GM21381 (cell line): Measurements from ENCODE around the gene CNKSR3.

Source experiments
- ATAC-seq: cut with Tn5 transposase; IDR thresholded peaks from one replicate; pipeline ENCODE4 v1.9.1; 2021; ENCODE audit warnings: mild to moderate bottlenecking, moderate library complexity; ENCODE audit not compliant: unreplicated experiment

The CNKSR3 gene

DNA sequence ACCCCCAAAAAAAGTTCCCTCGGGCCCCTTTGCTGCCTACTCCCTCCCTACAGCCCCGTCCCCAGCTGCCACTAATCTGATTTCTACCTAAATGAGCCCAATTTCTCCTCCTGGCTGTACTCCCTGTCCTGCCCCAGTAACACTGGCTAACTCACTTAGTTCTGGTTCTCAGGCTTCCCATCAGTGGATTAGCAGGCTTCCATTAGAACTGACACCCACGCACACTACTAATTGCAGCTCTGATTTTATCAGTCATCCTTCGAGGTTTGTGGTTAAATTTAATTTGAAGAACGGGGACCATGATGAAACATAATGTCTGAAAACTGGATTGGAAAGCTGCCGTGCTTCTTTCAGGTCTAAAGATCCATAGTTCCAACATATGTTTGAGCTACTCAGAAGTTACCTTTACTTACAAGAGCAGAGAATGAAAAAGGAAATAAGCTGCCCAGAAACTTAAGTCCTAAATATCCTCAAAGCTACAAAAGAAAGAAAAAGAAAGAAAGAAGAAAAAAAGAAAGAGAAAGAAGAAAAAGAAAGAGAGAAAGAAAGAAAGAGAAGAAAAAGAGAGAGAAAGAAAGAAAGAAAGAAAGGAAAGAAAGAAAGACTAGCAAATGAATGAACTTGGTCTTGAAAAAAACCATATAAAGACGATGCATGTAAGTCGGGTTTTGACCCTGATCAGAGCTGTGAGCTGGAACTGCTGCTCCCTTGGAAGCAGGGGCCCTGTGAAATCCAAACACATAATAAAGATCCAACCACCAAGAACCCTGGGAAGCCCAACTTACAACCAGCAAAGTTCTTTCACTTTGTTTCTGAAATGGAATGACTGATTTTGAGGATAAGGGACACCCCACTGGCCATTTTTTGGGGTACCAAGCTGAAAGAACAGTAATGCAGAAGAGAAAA lies 51.7 kb downstream of the CNKSR3 start:
- ATAC-seq, result no peak

DNA sequence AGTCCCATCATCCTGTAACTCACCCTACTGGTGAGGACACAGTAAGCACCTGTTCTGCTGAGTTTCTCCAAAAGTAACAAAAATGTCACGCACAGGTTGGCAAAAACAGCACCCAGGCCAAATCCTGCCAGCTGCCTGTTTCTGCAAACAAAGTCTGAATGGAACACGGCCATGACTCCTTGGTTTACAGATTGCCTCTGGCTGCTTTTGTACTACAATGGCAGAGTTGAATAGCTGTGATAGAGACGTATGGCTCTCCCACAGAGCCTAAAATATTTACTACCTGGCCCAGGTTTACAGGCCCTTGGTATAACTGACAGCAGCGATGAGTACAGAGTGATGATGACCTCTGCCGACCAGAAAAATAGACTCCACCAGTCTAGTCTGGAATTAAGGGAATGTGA lies 52.6 kb downstream of the CNKSR3 start:
- no peak for ATAC-seq

DNA sequence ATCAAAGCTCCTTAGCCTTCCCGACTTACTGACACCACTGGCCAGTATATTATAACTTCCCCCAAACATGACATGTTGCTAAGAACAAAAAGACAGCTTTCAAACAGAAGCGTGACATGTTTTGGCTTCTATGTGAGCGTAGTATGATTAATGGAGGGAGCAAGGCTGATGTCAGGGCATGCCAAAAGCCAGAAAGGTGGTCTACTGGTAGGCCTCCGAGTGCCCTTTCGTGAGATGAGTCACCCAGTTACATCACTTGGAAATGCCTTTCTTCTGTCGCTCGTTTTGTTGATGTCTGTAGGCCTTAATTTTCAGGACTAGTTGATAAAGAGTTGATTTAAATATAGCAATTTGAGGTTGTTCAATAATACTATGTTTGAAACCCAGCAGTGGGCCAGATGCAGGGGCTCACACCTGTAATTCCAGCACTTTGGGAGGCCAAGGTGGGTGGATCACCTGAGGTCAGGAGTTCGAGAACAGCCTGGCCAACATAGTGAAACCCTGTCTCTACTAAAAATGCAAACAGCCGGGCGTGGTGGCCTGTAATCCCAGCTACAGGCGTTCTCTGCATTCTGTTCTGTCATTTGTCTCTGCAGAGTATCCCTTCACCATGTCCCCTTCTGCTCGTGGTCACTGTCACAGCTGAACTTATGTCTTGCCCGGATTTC lies 53.3 kb downstream of the CNKSR3 start:
- ATAC-seq, result no peak

DNA sequence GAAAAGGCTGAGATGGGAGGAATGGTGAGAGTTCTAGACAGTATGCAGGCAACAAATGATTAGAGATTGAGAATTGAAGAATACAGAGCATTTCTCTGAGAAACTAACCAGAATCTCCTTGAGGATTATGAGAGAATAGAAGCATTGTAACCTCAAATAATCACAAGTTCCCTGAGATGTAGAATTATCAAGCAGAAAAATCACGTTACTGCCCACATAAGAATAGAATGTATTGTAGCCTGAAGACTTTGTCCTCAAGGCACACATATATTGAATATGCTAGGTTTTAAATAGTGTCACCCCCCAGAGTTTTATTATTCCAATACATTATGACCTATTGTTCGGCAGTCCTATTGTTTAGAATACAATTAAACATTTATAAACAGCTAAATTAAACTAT lies 57.2 kb downstream of the CNKSR3 start:
- ATAC-seq, result no peak

DNA sequence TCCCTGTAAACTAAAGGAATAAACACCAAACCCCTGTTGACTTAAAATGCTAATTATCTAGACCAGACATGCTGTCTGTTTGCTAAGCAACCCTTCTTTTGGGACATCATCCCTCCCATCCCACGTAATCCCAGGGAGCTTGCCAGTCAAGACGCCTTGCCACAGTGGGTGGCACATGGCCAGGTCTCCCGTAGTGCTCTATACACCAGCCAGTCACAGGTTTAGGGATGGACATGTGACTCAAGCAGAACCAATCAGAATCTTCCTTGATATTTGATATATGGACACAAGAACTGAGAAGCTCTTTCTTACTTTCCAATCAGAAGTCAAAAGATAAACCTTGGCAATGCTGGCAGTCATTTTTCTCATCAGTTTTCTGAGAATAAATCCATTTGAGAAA lies 60.0 kb downstream of the CNKSR3 start:
- no peak for ATAC-seq

DNA sequence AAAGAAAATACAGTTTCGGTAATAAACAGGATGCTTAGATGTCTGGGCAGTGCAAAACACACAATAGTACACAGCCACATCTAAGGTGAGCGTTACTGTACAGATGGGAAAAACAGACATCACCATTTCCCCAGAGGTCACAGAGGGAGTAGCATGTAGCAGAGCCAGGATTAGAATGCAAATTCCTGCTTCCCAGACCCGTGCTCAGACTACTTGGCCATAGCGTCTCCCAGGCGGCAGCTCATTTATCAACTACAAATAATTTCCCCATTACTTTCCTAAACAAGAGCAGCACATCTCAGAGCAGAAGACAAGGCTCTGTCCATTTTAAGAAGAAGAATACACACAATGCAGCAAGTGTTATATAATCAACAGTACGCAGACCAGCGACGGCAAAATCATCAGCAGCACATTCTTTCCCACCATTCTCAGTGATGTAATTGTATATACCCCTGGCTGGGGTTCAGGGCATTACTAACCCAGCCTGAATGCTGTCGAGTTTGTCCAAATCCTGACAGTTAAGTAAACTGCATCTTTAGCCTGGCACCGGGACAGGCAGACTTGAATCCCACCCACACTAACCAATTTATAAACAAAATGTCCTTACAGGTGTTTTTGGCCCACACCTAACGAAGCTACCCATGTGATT lies 61.9 kb downstream of the CNKSR3 start:
- no peak for ATAC-seq

DNA sequence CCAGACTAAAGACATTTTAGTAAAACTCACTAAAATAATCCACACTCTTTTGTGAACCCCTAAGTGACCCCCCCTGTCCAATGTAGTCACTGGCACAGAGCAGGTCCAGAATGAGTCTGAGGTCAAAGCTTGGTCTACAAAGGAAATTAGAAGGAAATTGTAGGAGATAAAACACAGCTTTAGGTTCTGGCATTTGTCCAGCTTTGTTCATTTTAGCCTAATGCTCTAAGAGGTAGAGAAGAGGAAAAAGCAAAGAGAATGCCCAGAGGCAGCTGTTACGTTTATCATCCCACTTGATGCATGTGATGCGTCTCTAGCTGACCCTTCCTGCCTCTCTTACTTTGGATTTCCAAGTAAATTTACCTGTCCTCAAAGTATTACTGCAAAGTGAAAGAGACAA lies 62.5 kb downstream of the CNKSR3 start:
- ATAC-seq, result no peak

DNA sequence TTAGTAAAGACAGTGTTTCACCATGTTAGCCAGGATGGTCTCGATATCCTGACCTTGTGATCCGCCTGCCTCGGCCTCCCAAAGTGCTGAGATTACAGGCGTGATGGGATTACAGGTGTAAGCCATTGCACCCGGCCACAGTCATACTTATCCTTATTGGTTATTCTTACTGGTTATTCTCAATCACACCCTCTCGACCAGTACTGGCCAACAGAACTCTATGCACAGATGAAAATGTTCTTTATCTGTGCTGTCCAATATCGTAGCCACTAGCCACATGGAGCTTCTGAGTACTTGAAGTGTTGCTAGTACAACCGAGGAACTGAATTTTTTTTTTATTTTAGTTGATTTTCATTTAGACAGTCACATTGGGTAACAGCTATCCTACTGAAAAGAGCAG lies 63.5 kb downstream of the CNKSR3 start:
- ATAC-seq, result no peak

DNA sequence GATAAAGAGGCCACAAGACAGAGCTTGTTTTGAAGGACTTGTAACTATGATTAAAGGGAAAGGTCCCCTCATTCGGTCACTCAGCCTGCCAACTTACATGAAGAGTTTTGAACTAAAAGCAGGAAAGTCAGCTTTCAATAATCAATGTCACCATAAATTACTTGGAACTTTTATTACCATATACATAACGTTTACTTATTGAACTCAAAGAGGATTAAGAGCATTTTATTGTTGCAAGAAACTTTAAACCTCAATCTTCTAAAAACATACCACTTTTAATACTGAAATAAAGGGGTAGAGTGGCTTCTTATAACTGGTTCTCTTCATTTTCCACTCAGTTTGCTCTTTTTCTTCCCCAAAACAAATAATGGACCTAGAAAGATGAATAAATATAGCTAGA lies 65.1 kb downstream of the CNKSR3 start:
- no peak for ATAC-seq

DNA sequence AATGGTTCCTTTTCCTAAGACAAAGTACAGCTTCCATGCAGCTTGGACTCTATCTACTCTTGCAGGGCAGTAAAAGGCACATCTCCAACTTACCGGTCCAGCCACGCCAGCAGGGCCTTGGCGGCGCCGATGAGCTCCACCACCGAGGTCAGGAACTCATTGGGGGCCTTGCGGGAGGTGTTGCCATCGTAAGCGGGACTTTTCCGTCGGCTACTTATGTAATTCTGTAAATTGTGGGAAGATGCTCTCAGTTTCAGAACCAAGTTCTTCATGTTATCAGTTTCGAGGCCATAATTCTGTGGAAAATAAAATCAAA lies 68.5 kb downstream of the CNKSR3 start:
- ATAC-seq, result no peak

DNA sequence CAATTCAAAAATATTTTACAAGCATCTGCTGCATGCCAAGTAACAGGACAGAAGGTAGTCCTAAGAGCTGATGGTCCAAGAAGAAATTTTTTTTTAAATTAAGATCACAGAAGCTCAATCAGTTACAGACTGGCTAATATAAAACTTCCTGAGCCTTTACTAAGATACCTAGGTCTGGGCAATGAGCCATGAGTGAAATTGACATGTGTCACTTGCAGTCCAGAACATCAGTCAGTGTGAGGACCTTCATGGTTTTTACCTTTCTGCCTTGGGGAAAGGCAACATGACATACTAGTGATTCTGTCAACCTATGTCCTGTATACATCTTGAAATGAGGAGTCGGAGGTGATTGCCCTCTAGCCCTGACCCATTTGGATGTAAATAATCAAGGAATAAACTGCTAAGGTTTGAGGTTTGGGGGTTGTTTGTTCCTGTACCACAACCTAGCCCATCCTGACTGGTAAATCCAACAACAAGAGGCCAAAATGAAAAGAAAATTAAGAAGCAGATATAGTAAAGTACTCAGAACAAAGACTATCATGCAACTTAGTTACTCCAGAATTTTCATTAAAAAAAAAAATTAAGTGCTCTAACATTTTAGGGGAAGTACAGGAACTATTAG lies 70.0 kb downstream of the CNKSR3 start:
- ATAC-seq, result no peak

DNA sequence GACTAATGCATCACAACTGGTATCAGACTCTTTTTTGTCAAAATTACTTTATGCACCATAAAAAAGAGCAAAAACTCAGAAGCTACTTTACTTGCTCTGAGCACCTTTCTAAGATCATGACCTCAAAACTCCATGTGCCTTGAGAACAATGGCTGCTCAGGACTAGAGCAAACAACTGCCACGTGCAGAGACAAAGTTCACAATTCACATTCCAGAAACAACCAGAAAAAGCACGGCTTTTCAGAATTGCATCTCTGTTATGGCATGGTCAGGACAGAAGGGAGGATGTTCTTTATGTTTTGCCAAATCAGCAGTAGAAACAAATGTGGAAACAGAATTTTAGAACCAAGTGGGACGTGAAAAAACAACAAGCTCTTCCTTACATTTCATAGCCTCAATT lies 70.5 kb downstream of the CNKSR3 start:
- ATAC-seq, result no peak

DNA sequence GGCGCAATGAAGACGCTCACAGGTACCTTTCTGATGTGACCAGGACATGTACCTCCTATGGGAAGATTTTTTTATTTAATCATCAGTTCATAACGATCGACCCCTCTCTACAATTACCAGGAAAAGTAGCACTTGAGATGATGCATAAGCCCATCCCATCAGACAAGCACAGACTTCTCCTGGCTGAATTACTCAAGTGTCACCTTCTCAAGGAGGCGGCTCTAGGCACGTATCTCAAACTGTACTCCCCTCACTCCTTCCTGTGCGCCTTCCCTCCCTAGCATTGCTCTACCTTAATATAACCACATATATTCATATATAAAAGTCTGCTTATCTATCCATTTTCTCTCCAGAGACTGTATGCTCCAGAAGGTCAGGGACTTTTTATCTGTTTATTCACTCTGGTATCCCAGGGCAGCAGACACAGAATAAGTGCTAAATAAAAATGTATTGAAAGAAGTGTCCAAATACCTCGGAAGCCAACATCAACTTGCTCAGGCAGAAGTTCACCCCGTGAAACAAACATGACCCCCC lies 71.5 kb downstream of the CNKSR3 start:
- ATAC-seq, result no peak

DNA sequence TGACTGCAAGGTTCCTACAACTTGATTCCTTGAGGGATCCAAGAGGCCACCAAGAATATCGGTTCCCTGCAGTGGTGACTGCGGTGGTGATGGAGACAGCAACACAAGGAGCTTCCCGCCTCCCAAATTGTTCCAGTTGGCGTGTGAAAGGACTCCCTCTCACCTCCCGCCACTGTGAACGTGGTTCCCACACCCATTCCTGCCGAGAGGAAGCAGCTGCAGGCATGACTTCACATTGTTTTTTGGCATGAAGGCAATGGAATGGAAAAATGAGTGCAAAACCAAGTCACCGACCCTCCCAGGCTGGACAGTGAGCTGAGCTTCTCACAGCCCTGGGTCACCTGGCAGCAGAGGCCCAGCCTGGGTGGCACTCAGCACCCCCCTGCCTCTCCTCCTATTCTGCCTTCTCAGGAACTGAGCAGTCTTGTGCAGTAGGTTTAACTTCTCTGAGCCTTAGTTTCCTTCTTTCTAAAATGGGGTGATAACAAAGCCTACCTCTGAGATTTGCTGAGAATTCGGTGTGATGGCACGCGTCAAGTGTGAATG lies 75.0 kb downstream of the CNKSR3 start:
- ATAC-seq, result no peak

DNA sequence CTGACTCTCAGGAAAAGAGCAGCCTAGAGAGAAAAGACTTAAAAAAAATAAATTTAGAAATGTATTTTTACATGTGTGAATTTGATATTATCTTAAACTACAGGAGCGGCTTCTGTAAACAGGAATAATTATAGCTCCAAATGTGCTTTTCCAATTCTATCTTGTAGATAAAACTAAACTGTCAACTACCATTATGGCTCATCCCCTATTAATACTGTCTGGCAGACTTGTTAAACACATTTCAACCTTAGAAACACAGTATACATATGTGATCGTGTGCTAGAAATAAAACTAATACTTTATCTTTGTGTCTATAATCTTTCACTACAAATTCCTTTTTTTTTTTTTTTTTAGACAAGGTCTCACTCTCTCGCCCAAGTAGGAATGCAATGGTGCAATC lies 75.8 kb downstream of the CNKSR3 start:
- ATAC-seq, result no peak

DNA sequence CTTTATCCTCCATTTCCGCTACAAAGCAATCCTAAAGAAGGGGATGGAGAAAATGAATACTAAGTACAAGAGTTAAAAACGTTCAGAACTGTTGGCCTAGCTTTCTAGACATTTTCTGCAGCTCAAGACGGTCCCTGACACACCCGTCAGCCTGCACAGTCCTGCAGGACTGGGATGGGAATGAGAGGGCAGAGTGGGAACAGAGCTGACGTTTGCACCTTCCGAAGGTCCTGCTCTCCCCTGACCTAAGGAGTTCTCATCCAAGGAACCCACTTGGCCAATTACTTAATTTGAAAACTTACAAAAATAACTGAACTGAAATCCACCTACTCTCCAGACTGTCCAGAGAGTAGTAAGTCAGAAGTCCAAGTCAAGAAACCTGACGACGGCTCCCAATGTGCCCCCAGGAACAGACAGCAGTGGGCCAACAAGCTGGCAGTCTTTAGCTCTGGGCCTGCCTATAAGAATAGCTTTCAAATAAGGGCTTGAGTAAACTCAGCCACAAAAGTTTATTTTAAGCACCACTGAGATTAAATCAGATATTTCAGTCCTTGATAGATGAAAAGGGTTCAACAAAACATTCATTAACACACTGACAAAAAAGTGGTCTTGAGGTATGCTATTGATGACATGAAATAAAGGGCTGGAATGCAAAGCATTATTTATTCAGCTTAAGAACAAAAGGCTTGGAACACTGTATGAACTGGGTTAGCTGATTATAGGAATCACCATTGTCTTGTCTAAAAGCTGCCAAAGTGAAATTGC lies 76.8 kb downstream of the CNKSR3 start:
- no peak for ATAC-seq

DNA sequence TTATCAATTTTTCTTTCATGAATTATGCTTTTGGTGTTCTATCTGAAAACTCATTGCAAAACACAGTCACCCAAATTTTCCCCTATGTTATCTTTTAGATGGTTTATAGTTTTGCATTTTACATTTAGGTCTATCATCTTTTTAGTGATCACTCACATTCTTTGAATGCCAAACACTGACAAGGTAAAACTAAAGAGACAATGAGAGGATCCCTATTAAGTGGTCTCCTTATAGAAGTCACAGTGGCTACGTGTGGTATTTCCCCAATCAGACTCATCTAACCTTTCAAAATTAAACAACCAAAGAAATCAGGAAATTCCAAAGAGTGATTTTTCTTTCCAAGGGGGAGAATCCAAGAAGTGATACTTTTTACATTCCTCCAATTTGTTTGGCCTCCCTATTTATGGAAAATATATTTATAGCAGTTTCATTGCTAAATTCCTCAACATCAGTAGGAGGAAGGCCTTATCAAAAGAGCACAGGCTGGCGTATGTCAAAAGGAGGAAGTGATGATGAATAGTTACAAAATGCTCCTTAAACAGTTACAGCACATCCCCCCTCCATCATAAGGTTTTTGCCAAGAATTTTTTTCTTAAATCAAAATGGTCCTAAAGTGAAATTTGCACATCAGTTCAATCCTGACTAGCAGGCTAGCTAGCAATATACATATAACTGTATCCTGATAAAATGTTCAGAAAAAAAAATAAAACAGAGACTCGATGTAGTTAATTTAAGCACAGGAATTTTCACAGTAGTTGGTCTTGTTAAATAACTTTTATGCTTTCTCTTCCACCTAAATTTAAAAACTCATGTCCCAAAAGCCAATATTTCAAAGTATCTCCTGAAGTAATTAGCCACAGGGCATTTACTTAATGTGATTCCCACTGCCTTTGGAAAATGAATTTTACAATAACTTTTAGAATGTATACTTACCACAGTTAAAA lies 77.7 kb downstream of the CNKSR3 start:
- ATAC-seq, result no peak

DNA sequence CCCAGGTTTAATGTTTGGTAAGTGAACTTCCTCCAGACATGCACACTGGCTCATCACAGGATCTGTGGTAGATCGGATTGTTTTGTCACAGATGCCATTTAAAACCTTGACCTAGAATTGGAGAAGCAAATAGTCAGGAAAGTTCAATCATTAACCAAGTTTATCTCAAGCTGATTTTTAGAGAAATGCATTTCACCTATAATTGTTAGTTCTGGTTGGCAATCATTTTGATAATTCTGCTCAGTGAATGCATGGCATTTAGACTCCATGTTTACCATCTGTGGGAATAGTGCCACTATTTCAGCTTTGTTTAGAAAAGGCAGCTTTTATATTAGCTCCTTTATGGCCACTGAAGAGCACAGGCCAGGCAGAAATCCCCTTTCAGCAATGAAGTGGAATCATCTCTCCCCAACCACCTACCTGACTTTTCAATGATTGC lies 80.0 kb downstream of the CNKSR3 start:
- no peak for ATAC-seq

DNA sequence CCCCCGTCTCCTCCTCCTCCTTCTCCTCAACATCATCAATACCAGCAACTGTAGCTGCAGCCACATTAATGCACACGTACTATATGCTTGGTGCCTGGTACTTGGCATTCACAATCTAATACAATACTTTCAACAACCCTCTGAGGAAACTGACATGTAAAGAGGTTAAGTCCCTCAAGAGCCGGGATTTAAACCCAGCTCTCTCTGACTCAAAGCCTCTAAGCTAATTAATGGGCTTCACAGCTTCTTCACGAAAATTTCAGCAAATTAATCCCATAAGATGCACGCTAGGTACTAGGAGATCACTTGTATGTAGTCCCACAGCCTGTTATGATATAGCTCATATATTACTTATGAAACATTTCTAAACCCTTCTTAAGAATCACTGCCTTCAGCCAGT lies 80.8 kb downstream of the CNKSR3 start:
- ATAC-seq, result no peak
